HG03196 (cell line): Measurements from ENCODE around the gene CELF2.

Source experiments
- ATAC-seq: cut with Tn5 transposase; IDR thresholded peaks from one replicate; pipeline ENCODE4 v1.9.1; 2021; ENCODE audit not compliant: unreplicated experiment

CELF2 gene

GRCh38 chr10:11317936-11318670 lies 300.4 kb downstream of the CELF2 start:
- ATAC-seq: no peak

GRCh38 chr10:11318826-11319598 lies 301.3 kb downstream of the CELF2 start:
- ATAC-seq: no peak

GRCh38 chr10:11319990-11320602 lies 302.4 kb downstream of the CELF2 start:
- no peak for ATAC-seq

GRCh38 chr10:11320809-11321520 lies 303.3 kb downstream of the CELF2 start:
- no peak for ATAC-seq

- ATAC-seq: no peak
Measured at GRCh38 chr10:11322698-11323097, 305.0 kb downstream of the CELF2 start.

GRCh38 chr10:11324761-11325321 lies 307.2 kb downstream of the CELF2 start:
- no peak for ATAC-seq

- ATAC-seq: no peak
Measured at GRCh38 chr10:11325817-11326216, 308.1 kb downstream of the CELF2 start.

- no peak for ATAC-seq
Measured at GRCh38 chr10:11326241-11326640, 308.6 kb downstream of the CELF2 start.

- ATAC-seq: no peak
Measured at GRCh38 chr10:11326913-11327616, 309.4 kb downstream of the CELF2 start.

GRCh38 chr10:11328264-11329061 lies 310.8 kb downstream of the CELF2 start:
- no peak for ATAC-seq

- ATAC-seq: no peak
Measured at GRCh38 chr10:11329062-11329673, 311.5 kb downstream of the CELF2 start.

- ATAC-seq: no peak
Measured at GRCh38 chr10:11330383-11331045, 312.8 kb downstream of the CELF2 start.

- ATAC-seq: no peak
Measured at GRCh38 chr10:11331046-11331577, 313.4 kb downstream of the CELF2 start.

- ATAC-seq: no peak
Measured at GRCh38 chr10:11331726-11332125, 314.1 kb downstream of the CELF2 start.

GRCh38 chr10:11332846-11333245 lies 315.2 kb downstream of the CELF2 start:
- ATAC-seq: no peak

- no peak for ATAC-seq
Measured at GRCh38 chr10:11334436-11334835, 316.8 kb downstream of the CELF2 start.

- no peak for ATAC-seq
Measured at GRCh38 chr10:11335167-11335652, 317.5 kb downstream of the CELF2 start.

GRCh38 chr10:11335881-11336430 lies 318.3 kb downstream of the CELF2 start:
- ATAC-seq: no peak
